HG02885 (cell line): ENCODE results near the gene FARSA.
A peak's percentile ranks its signal among the peaks of the same experiment; 100 is the strongest.
"Not testable (repeated sequence)": the region's sequence is repeated elsewhere in the genome, so short reads cannot be mapped to it uniquely, and the experiment has no call there.

Source experiments
- ATAC-seq: cut with Tn5 transposase; IDR thresholded peaks from one replicate; pipeline ENCODE4 v1.9.1; 2021; ENCODE audit warnings: mild to moderate bottlenecking; ENCODE audit not compliant: unreplicated experiment, poor library complexity

Gene FARSA

GRCh38 chr19:12954612-12954962 lies 21.1 kb upstream of the FARSA start:
- ATAC-seq: no peak

- ATAC-seq: no peak
Observed at GRCh38 chr19:12953799-12954611, 20.5 kb upstream of the FARSA start.

GRCh38 chr19:12953138-12953798 lies 19.8 kb upstream of the FARSA start:
- ATAC-seq: no peak

GRCh38 chr19:12952488-12953137 lies 19.1 kb upstream of the FARSA start:
- no peak for ATAC-seq

- not testable (repeated sequence) for ATAC-seq
Observed at GRCh38 chr19:12952050-12952449, 18.5 kb upstream of the FARSA start.

GRCh38 chr19:12949363-12950283 lies 16.1 kb upstream of the FARSA start:
- ATAC-seq: no peak

- no peak for ATAC-seq
Observed at GRCh38 chr19:12948612-12949362, 15.3 kb upstream of the FARSA start.

GRCh38 chr19:12947702-12948611 lies 14.4 kb upstream of the FARSA start:
- ATAC-seq: no peak

GRCh38 chr19:12946731-12947496 lies 13.4 kb upstream of the FARSA start:
- no peak for ATAC-seq

GRCh38 chr19:12946092-12946721 lies 12.7 kb upstream of the FARSA start:
- ATAC-seq: peak; percentile 43

- peak; percentile 90 for ATAC-seq
Observed at GRCh38 chr19:12945479-12946091, 12.1 kb upstream of the FARSA start, which contains the start of gene RAD23A. Gene RAD23A, plus strand, starts transcription at chr19:12945862. Its CDS starts 87 bp downstream, at chr19:12945949.

- ATAC-seq: no peak
Observed at GRCh38 chr19:12944104-12944674, 10.7 kb upstream of the FARSA start.

- ATAC-seq: no peak
Observed at GRCh38 chr19:12943437-12944044, 10.0 kb upstream of the FARSA start.

GRCh38 chr19:12940897-12941296 lies 7.4 kb upstream of the FARSA start:
- ATAC-seq: no peak

GRCh38 chr19:12939975-12940423 lies 6.5 kb upstream of the FARSA start:
- no peak for ATAC-seq
